NCI-H1694 (cell line): ENCODE results near the gene GREM1.

Experiments used
- DNase-seq: peaks from one replicate; lab custom pipeline; 2025; lab: John Stamatoyannopoulos, UW

GREM1 gene

DNA sequence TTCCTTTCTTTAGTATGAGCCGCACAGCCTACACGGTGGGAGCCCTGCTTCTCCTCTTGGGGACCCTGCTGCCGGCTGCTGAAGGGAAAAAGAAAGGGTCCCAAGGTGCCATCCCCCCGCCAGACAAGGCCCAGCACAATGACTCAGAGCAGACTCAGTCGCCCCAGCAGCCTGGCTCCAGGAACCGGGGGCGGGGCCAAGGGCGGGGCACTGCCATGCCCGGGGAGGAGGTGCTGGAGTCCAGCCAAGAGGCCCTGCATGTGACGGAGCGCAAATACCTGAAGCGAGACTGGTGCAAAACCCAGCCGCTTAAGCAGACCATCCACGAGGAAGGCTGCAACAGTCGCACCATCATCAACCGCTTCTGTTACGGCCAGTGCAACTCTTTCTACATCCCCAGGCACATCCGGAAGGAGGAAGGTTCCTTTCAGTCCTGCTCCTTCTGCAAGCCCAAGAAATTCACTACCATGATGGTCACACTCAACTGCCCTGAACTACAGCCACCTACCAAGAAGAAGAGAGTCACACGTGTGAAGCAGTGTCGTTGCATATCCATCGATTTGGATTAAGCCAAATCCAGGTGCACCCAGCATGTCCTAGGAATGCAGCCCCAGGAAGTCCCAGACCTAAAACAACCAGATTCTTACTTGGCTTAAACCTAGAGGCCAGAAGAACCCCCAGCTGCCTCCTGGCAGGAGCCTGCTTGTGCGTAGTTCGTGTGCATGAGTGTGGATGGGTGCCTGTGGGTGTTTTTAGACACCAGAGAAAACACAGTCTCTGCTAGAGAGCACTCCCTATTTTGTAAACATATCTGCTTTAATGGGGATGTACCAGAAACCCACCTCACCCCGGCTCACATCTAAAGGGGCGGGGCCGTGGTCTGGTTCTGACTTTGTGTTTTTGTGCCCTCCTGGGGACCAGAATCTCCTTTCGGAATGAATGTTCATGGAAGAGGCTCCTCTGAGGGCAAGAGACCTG lies 13.2 kb downstream of the GREM1 start:
- DNase-seq = no peak

DNA sequence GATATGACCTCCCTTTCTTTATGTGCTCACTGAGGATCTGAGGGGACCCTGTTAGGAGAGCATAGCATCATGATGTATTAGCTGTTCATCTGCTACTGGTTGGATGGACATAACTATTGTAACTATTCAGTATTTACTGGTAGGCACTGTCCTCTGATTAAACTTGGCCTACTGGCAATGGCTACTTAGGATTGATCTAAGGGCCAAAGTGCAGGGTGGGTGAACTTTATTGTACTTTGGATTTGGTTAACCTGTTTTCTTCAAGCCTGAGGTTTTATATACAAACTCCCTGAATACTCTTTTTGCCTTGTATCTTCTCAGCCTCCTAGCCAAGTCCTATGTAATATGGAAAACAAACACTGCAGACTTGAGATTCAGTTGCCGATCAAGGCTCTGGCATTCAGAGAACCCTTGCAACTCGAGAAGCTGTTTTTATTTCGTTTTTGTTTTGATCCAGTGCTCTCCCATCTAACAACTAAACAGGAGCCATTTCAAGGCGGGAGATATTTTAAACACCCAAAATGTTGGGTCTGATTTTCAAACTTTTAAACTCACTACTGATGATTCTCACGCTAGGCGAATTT lies 14.9 kb downstream of the GREM1 start:
- DNase-seq = no peak

DNA sequence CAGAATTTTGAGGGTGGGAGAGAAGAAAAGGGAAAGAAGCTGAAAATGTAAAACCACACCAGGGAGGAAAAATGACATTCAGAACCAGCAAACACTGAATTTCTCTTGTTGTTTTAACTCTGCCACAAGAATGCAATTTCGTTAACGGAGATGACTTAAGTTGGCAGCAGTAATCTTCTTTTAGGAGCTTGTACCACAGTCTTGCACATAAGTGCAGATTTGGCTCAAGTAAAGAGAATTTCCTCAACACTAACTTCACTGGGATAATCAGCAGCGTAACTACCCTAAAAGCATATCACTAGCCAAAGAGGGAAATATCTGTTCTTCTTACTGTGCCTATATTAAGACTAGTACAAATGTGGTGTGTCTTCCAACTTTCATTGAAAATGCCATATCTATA lies 15.5 kb downstream of the GREM1 start:
- DNase-seq = no peak

DNA sequence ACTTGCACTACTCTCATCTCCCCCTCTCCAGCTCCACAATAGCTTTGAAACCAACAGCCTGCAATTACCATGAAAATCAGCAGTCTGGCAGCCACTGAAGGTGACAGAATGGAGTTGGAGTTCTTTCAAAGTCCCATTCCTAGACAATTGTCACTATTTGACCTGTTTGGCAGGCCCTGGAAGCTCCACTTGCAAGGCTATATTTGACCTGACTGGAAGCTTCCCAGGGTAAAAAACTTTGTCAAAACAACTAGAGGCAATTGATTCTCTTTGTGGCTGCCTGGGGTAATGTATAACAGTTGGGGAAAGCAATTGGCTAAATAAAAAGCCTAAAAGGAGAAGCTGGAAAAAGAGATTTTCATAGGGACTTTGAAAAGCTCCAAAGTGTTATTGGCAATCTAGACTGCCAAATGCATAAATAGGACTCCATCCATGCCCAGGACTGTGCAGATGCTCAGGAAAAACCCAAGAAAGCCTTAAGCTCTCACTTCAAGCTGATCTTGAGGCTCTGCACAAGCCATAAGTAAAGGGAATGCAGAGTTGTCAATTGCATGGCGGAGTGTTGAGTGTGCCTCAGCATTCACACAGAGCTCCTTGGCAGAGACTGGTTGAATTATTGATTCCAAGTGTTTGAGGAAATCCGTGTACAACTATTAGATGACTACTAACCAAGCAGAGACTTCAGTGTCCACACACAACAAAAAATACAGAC lies 18.3 kb downstream of the GREM1 start:
- DNase-seq = no peak

DNA sequence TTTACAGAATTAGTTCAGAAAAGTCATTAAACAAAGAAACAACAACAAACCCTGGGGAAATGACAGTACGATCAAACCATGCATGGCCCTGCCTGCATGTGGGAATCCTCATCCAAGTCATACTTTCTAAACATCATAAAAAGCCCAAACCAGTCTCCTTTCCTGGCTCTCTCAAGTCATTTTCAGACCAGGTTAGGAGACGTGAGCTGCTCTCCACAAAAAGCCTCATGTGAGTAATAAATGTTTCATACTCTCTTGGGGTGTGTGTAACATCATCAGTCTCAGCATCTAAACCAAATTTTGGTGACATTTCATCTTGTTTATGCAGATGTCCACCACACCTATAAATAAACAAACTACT lies 18.9 kb downstream of the GREM1 start:
- no peak for DNase-seq

DNA sequence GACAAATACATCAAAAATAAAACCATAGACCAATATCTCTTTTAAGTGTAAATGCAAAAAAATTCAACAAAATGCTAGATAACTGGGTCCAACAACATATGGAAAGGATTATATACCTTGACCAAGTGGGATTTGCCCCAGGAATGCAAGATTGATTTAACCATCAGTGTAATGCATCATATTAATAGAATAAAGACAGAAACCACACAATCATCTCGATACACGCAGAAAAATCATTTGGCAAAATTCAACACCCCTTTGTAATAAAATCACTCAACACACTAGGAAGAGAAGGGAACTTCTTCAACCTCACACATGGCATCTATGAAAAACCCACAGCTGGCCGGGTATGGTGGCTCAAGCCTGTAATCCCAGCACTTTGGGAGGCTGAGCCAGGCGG lies 19.5 kb downstream of the GREM1 start:
- no peak for DNase-seq

DNA sequence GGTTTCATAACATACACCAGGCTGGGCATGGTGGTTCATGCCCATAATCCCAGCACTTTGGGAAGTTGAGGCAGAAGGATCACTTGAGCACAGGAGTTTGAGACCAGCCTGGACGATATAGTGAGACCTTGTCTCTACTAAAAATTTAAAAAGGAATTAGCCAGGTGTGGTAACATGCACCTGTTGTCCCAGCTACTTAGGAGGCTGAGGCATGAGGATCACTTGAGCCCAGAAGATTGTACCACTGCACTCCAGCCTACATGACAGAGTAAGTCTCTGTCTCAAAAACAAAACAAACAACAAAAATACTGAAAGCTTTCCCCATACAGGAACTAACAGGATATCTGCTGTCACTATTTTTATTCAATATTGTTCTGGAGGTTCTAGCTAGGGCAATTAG lies 20.9 kb downstream of the GREM1 start:
- no peak for DNase-seq

DNA sequence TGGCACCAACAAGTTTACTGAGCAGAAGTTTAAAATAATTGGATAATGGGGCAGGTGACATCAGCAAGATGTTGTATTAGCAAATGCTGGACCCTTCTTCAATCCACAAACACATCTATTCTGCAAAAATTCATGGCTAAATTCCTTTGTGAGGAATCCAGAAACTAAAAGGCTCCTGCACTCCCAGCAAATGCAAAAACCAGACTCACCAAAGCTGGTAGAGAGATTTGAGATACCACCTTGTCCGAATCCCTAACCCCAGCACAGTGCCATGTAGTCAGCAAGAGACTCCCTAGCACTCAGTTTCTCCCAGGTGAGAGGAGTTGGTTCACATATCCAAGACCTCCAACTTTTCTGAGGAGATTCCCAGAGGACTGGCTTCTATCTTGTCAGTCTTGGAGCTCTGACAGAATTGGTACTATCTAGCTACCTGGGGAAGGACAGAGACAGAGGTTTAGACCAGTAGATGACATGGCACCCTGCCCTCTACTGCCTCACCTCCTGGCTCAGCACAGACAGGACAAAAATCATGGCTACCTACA lies 21.8 kb downstream of the GREM1 start:
- DNase-seq = no peak

DNA sequence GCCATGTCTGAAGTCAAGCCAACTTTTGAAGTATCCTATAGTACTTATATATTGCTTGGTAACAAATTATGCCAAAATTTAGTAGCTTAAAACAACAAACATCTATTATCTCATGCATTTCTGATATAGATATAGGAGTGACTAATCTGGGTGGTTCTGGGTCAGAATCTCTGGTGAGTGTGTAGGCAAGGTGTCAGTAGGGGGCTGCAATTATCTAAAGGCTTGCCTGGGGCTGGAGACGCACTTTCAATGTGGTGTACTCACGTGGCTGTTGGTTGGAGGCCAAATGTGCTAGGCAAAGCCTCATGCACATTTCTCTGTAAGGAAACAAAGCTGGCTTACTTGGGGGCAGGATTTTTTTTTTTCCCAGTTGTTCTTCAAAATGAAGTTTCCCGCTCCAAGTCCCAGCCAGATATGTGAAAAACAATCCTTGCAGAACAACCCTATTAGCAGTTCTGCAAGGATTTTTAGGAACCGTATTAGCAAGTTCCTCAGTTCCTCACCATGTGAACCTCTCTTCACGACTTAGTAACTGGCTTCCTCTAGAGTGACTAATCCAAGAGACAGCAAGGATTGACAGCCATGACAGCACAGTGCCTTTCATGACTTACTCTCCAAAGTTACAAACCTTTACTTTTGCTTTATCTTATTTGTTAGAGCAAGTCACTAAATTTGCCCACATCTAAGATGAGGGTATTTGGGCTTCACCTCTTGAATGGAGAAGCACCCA lies 25.8 kb downstream of the GREM1 start:
- DNase-seq = no peak

DNA sequence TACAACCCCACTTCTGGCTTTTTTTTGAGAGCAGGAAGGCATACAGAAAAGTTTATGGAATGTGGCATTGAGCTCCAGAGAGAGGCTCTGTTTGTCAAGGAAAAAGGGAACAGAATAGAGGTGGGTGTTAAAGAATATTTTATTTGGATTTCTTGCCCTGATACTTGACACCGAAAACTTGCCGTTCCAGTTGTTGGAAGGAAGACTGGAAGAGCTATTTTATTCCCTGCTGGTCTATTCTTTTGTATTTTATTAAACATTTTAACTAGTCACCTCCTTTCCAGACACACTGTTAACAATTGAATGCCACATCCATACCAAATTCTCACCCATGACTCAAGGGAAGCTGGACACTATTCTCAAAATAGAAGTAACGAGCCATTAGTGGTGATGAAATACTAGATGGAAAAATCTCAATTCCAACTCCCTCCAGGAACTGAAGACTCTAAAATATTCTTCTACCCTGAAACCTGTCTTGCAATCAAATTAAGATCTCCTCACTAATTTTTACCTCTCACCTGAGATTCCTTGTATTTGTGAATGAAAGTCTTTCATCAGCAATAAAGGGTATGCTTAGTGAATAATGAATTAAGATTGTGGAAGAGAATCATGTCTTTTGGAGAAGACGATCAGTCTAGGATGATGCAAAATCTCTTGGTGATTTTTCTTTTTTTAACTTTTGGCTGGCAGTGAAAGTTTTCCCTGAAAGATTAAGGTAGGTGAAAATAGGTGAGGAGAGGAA lies 28.5 kb downstream of the GREM1 start:
- no peak for DNase-seq

DNA sequence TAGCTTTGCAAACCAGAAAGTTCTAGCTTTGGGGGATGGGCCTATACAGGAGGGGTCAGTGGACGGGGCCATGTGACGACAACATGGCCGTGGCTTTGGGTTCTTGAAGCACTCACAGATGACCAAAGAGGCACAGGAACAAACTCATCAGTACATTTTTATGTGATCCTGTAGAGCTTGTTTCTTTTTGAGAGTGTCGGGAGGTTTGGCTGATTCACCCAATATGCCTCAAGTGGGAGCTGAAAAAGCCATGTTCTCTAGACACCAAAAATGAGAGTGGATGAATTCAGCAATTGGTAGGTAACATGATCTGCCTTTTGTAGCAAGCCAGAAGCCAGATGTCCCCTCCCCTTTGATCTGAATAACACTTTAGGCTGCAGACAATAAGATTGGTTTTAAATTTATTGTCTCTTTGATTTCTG lies 30.1 kb downstream of the GREM1 start:
- no peak for DNase-seq

DNA sequence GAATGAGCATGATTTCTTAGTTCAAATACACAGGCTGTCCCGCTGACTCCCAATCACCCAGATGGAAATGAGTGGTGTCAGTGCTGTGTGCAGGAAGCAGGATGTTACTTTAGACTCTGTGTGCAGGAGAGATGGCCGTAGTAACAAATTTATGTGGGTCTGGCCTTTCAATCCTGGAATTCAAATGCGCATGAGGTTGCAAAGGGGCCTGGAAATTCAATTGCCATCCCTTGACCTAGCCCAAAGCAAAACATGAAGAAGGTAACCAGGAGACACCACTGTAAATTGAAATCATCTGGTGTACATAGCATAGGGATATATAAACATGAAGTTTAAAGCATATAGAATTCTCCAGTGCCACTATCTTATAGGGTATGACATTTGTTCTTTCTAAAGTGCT lies 33.2 kb downstream of the GREM1 start:
- no peak for DNase-seq

DNA sequence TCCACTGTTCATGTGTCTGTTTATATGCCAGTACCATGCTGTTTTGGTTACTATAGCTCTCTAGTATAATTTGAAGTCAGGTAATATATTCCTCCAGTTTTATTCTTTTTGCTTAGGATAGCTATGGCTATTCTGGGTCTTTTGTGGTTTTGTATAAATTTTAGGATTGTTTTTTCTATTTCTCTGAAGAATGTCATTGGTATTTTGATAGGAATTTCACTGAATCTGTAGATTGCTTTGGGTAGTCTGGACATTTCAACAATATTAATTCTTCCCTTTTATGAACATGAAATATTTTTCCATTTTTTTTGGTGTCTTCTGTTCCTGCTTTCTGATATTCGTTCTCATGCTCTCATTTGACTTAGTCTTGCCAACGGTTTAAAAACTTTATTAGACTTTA lies 39.6 kb downstream of the GREM1 start:
- DNase-seq = no peak

DNA sequence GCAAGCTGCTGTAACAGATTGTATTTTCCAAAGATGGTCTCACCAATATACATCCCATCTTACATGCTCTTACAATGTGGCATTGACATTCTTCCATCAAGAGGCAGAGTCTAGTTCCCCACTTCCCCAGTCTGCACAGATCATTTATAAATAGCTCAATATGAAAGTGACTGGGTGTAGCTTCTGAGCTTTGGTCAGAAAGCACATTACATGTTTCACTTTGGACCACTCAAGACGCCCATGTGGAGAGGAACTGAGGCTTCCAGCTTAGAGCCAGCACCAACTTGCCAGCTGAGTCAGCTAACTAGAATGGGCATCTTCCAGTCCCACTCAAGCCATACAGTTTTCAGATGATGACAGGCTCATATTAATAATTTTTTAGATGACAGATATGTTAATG lies 45.5 kb downstream of the GREM1 start:
- DNase-seq = no peak

DNA sequence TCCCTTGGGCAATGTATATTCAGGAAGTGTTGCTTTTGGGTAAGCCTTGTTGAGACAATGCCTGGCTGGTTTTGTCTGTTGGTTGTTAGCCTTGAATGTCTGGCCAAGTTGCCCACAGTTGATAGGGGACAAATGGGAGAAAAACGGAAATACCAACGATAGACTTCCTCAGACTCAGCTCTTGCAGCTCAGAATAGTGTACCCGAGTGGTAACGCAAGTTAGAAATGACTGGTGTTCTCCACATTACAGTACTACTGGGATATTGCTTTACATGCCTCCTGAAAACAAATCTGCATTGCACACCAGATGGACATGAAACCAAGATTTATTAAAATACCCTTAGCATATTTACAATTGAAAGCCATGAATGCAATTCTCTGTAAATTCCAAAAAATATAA lies 47.4 kb downstream of the GREM1 start:
- DNase-seq = no peak

DNA sequence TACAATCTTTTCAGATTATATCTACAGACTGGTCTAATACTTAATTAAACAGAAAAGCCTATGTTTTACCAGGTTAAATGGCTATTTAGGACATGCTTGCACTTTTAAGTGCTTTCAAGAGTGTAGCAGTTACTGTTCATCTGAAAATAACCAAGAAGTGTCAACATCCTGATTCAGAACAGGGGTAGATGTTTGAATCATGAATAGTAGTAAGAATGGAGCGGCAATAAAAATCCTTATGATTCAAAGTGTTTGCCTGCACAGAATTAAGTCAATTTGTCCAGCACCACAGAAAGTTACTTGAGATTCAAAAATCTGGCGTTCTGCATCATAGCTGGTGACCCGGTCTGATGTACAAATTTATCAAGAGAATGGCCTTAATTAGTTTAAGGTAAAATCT lies 48.3 kb downstream of the GREM1 start:
- no peak for DNase-seq

DNA sequence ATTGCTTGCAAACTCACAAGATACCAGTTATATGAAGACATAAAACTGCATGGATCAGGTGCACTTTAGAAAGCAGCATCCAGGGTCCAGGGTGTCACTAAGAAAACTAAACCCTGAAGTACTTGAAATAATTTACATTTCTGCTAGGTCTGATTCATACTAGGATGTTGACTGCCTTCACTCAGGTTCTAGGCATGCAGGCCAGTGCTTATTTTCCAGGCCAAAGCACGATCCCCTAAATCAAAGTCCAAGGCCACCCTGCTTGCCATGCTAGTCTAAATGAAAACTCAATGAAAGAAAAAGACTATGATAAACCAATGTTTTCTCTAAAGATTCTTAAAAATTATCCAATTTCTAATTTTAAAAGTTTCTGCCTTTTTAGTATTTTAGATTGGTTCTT lies 49.4 kb downstream of the GREM1 start:
- no peak for DNase-seq

DNA sequence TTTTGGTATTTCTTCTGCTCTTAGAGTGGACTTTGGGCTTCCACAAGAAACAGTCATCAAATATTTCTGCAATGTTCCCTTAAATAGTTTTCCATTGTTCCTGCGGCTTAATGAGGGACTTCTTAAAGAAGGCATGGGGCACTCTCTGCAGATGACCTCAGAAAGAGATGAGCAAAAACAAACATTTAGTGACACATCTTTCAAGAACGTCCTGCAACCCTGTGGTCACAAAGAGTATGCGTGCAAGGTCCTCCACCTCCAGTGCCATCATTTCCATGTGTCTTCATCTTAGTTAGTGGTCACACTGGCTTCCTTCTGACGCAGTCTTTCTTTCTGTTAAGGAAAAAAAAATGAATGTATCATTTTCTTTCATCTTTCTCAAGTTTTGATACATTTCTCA lies 56.2 kb downstream of the GREM1 start:
- no peak for DNase-seq

DNA sequence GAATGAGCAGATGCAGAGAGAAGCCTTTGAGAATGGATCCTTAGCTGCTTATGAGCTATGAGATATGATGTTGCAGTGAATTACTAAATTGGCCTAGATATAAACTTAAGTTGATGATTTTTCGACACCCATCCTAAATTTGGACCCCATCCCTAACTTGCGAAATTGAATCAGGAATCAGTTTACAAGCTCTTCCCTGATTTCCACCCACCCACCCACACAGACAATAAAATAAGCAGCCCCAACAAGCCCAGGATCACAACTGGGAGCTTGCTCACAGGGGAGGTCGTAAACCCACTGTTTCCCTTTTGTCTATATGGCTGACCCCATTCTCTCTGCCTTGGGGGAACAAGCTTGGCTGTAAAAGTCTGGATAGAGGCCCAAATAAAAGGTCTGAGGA lies 57.3 kb downstream of the GREM1 start:
- no peak for DNase-seq

DNA sequence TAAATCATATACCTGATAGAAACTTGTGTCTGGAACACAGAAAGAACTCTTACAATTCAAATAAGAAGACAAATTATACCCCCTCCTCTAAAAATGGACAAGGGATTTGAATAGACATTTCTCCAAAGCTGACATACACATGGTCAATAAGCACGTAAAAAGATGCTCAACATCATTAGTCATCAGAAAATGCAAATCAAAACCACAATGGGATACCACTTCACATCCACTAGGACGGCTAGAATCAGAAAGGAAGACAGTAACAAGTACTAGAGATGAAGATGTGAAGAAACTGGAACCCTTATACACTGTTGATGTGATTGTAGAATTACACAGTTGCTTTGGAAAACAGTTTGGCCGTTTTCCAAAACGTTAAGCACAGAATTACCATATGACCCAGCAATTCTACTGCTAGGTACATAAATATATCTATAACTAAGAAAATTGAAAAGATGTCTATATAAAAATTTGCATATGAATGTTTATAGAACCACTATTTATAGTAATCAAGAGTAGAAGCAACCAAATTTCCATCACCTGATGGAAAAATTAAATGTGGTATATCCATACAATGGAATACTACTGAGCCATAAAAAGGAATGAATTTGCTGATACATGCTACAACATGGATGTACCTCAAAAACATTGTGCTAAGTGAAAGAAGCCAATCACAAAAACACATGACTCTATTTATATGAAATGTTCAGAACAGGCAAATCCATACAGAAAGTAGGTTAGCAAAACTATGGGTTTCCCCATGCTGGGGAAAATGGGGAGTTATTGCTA lies 60.8 kb downstream of the GREM1 start:
- DNase-seq = no peak

DNA sequence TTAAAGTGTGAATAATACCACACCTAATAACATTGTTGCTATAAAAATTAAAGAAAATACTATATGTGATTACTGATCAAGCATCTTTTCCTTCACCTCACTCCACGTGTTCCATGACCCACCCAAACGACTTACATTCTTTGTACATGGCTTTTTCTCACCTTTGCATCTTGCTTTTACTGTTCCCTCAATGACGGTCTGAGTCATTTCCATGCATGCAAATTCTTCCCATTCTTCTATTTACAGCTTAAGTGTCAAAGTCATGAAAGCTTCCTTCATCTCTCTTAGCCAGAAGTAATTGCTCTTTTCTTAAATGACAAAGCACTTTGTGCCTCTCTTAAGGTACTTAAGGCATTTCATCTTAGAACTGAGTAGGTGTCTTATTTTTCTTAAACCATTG lies 64.0 kb downstream of the GREM1 start:
- DNase-seq = no peak
